CD14-positive monocyte (primary cell): ENCODE measurements around the gene ADAMTS10. TPM values are rescaled to one million over a fixed set of nuclear protein-coding genes. Genes with fewer than 3 reads are reported as not detected.

Experiments used
- DNase-seq, 3 donors: peaks; one replicate each; pipeline ENCODE4 v3.0.0-alpha.2; 2011 to 2022
- H2AFZ ChIP-seq: 2 replicates; pipeline ENCODE4 v1.6.0; 2012; ENCODE audit warnings: mild to moderate bottlenecking, low read depth, low read length, inconsistent platforms; ENCODE audit not compliant: insufficient read depth, poor library complexity, severe bottlenecking
- H3K27ac ChIP-seq, 2 donors: 1 replicate in 1 of 2; 2 replicates in 1 of 2; pipeline ENCODE4 v1.5.1; 2012 to 2013; ENCODE audit warnings: low read length in 2 of 2, control low read depth in 1 of 2, inconsistent platforms in 1 of 2, low read depth in 1 of 2, mild to moderate bottlenecking in 1 of 2
- H3K27me3 ChIP-seq, 2 donors: one replicate each; pipeline versions ENCODE4 v1.6.0 to v1.6.1; 2011 to 2013; ENCODE audit warnings: low read length in 2 of 2; ENCODE audit not compliant: control insufficient read depth in 2 of 2, insufficient read depth in 2 of 2
- H3K36me3 ChIP-seq, 2 donors: replicated peaks in 1 of 2; 1 replicate in 1 of 2; 2 replicates in 1 of 2; pipeline versions ENCODE4 v1.5.1 to v1.6.1; 2012 to 2013; ENCODE audit warnings: low read length in 2 of 2, control low read depth in 1 of 2, inconsistent platforms in 1 of 2, mild to moderate bottlenecking in 1 of 2; ENCODE audit not compliant: insufficient read depth in 2 of 2, control insufficient read depth in 1 of 2
- H3K4me1 ChIP-seq, 2 donors: 1 replicate in 1 of 2; 2 replicates in 1 of 2; pipeline versions ENCODE4 v1.5.1 to v1.6.1; 2012 to 2013; ENCODE audit warnings: low read length in 2 of 2, control low read depth in 1 of 2, inconsistent platforms in 1 of 2, mild to moderate bottlenecking in 1 of 2, moderate library complexity in 1 of 2; ENCODE audit not compliant: insufficient read depth in 2 of 2, control insufficient read depth in 1 of 2
- H3K4me2 ChIP-seq: replicated peaks from 2 replicates; pipeline ENCODE3; 2012; ENCODE audit warnings: low read length, moderate library complexity, mild to moderate bottlenecking; ENCODE audit not compliant: poor library complexity, severe bottlenecking; ENCODE audit errors: extremely low read depth
- H3K4me3 ChIP-seq, 3 experiments: fragments of 200-600 bp in 1 of 3; sonication (generic) in 1 of 3; replicated peaks in 1 of 3; 1 replicate in 2 of 3; 2 replicates in 1 of 3; pipeline ENCODE4 v1.5.1; 2011 to 2013; ENCODE audit warnings: low read length in 3 of 3, mild to moderate bottlenecking in 3 of 3, control low read depth in 2 of 3, low read depth in 2 of 3, inconsistent platforms in 1 of 3, moderate library complexity in 1 of 3
- H3K79me2 ChIP-seq: 2 replicates; pipeline ENCODE4 v1.6.0; 2012; ENCODE audit warnings: mild to moderate bottlenecking, control low read depth, inconsistent platforms, low read length, moderate library complexity; ENCODE audit not compliant: insufficient read depth
- H3K9ac ChIP-seq: 2 replicates; pipeline ENCODE4 v1.6.0; 2017; ENCODE audit warnings: low read length, mild to moderate bottlenecking; ENCODE audit not compliant: insufficient read depth, poor library complexity, severe bottlenecking
- H3K9me3 ChIP-seq, 2 donors: replicated peaks in 1 of 2; 1 replicate in 1 of 2; 2 replicates in 1 of 2; pipeline versions ENCODE4 v1.5.1 to v1.6.1; 2012 to 2013; ENCODE audit warnings: low read length in 2 of 2, control low read depth in 1 of 2; ENCODE audit not compliant: control insufficient read depth in 1 of 2, insufficient read depth in 1 of 2
- H4K20me1 ChIP-seq: 2 replicates; pipeline ENCODE4 v1.6.0; 2012; ENCODE audit warnings: mild to moderate bottlenecking, low read length, control low read depth, moderate library complexity; ENCODE audit not compliant: insufficient read depth
- H3K27ac Mint-ChIP-seq, 7 donors: one replicate each; pipeline ENCODE4 v1.8.0; 2020; ENCODE audit warnings: mild to moderate bottlenecking in 7 of 7, mixed read lengths in 7 of 7, moderate library complexity in 6 of 7, inconsistent platforms in 2 of 7
- H3K27me3 Mint-ChIP-seq, 3 donors: one replicate each; pipeline ENCODE4 v1.8.0; 2021 to 2022; ENCODE audit warnings: low read depth in 3 of 3, mild to moderate bottlenecking in 3 of 3, mixed read lengths in 3 of 3, moderate library complexity in 3 of 3, inconsistent platforms in 1 of 3
- H3K36me3 Mint-ChIP-seq, 2 donors: one replicate each; pipeline ENCODE4 v1.8.0; 2020; ENCODE audit warnings: mixed read lengths in 2 of 2, inconsistent platforms in 1 of 2, mild to moderate bottlenecking in 1 of 2
- H3K4me1 Mint-ChIP-seq: one replicate; pipeline ENCODE4 v1.8.0; 2020; ENCODE audit warnings: mild to moderate bottlenecking, mixed read lengths
- H3K4me3 Mint-ChIP-seq, 2 donors: one replicate each; pipeline ENCODE4 v1.8.0; 2020; ENCODE audit warnings: mild to moderate bottlenecking in 2 of 2, mixed read lengths in 2 of 2, moderate library complexity in 1 of 2
- H3K9me3 Mint-ChIP-seq, 7 donors: one replicate each; pipeline ENCODE4 v1.8.0; 2020 to 2022; ENCODE audit warnings: mixed read lengths in 7 of 7, mild to moderate bottlenecking in 6 of 7, moderate library complexity in 6 of 7, inconsistent platforms in 2 of 7
- WGBS: methylation state at CpG from one replicate; pipeline ENCODE4 v1.1.5; 2013; ENCODE audit warnings: missing lambda C conversion rate; ENCODE audit not compliant: insufficient coverage; 5-methylcytosine and 5-hydroxymethylcytosine counted together
- intact Hi-C, 2 donors: fragments of 100-400 bp; cut with micrococcal nuclease; formaldehyde crosslinking; loops; one replicate each; pipeline versions ENCODE4 v1.15.0 to v1.15.1; 2023
- polyA plus RNA-seq, 3 donors: library from polyadenylated mRNA; depleted of rRNA in 1 of 3; unstranded in 2 of 3; stranded (reverse) in 1 of 3; fragments of 300-500 nt in 2 of 3; fragments of >200 nt in 1 of 3; fragmentation: Illumina TruSeq in 2 of 3; gene quantifications; 1 replicate in 2 of 3; 2 replicates in 1 of 3; pipeline ENCODE4 v1.2.3, GENCODE V29; 2012 to 2021
- TF ChIP-seq, protein P1 (sequence below): fragments of 200-600 bp; IDR thresholded peaks from one replicate; pipeline ENCODE4 v1.8.0; 2022; ENCODE audit warnings: antibody characterized with exemption, mild to moderate bottlenecking

ADAMTS10 gene
- polyA plus RNA-seq, 3 donors = 2.3 TPM; not detected in 2

DNA sequence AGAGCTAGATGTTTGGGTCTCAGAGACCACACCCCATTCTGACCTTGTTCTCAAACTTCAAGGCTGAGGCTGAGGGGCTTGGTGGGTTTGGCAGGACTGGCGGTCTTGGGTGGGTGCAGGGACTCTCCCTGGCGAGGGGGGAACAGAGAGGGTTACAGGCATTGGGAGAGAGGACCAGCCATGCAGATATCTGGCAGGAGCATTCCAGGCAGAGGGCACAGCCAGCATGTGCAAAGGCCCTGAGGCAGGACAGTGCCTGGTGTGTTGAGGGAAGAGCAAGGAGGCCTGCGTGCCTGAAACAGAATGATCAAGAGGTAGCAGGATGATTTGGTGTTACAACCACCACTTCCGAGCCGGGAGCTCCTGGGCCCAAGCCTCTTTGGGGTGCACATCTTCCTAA lies 47.4 kb upstream of the ADAMTS10 start:
- TF ChIP-seq, protein P1, sequence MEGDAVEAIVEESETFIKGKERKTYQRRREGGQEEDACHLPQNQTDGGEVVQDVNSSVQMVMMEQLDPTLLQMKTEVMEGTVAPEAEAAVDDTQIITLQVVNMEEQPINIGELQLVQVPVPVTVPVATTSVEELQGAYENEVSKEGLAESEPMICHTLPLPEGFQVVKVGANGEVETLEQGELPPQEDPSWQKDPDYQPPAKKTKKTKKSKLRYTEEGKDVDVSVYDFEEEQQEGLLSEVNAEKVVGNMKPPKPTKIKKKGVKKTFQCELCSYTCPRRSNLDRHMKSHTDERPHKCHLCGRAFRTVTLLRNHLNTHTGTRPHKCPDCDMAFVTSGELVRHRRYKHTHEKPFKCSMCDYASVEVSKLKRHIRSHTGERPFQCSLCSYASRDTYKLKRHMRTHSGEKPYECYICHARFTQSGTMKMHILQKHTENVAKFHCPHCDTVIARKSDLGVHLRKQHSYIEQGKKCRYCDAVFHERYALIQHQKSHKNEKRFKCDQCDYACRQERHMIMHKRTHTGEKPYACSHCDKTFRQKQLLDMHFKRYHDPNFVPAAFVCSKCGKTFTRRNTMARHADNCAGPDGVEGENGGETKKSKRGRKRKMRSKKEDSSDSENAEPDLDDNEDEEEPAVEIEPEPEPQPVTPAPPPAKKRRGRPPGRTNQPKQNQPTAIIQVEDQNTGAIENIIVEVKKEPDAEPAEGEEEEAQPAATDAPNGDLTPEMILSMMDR = no peak
- Histone ChIP-seq H3K9ac (no peak overlapping the region), H3K9me3 (no peaks in the 10 kb centered on the region), H3K4me2 (no peak overlapping the region), H2AFZ (no peak overlapping the region), H3K79me2 (no peaks in the 10 kb centered on the region), H3K36me3 (no peaks in the 10 kb centered on the region), H3K27ac (no peak overlapping the region), H3K4me3 (no peak overlapping the region), H4K20me1 (no peaks in the 10 kb centered on the region), H3K27me3 (no peaks in the 10 kb centered on the region), H3K4me1 (peaks cover 9 to 15% of the 10 kb centered on the region in 2 donors)
- peak overlapping the region in 1 of 7 donors; percentile 30 for H3K27ac Mint-ChIP-seq
- no peak overlapping the region for H3K4me3 Mint-ChIP-seq
- peaks cover 0 to 3% (median 2%) of the 10 kb centered on the region in 7 donors for H3K9me3 Mint-ChIP-seq
- H3K36me3 Mint-ChIP-seq = no peaks in the 10 kb centered on the region
- DNase-seq = no peak
- 100% methylated on average over 2 of the region's 5 CpGs for WGBS
- peaks cover 5 to 23% (median 10%) of the 10 kb centered on the region in 3 donors for H3K27me3 Mint-ChIP-seq
- intact Hi-C loops = no loop called here
- H3K4me1 Mint-ChIP-seq = peaks cover 12% of the 10 kb centered on the region

GRCh38 chr19:8655340-8655709 lies 44.8 kb upstream of the ADAMTS10 start:
- H3K9me3 Mint-ChIP-seq = peaks cover 0 to 1% (median 0%) of the 10 kb centered on the region in 7 donors
- H3K79me2 ChIP-seq = no peaks in the 10 kb centered on the region
- H3K27me3 Mint-ChIP-seq = peaks cover 5 to 17% (median 10%) of the 10 kb centered on the region in 3 donors
- no peak overlapping the region for H3K9ac ChIP-seq
- H3K36me3 ChIP-seq = no peaks in the 10 kb centered on the region
- no peaks in the 10 kb centered on the region for H3K9me3 ChIP-seq
- H3K4me1 ChIP-seq = peaks cover 21 to 35% of the 10 kb centered on the region in 2 donors
- DNase-seq = no peak
- H2AFZ ChIP-seq = no peak overlapping the region
- no peaks in the 10 kb centered on the region for H3K27me3 ChIP-seq
- peaks cover 28% of the 10 kb centered on the region for H3K4me1 Mint-ChIP-seq
- WGBS = 52% methylated on average over 12 of the region's 12 CpGs
- intact Hi-C loops = loop anchor here in 1 of 2 donors (2.0 kb wide), 1 partner anchor 39 kb away; no protein-coding TSS in a partner anchor
- no peak overlapping the region for H3K4me3 ChIP-seq
- H4K20me1 ChIP-seq = no peaks in the 10 kb centered on the region
- no peak overlapping the region for H3K4me2 ChIP-seq
- no peak overlapping the region for H3K27ac ChIP-seq
- peaks cover 0 to 2% of the 10 kb centered on the region in 2 donors for H3K36me3 Mint-ChIP-seq
- peak overlapping the region in 1 of 2 donors; percentile 17 for H3K4me3 Mint-ChIP-seq
- H3K27ac Mint-ChIP-seq = no peak overlapping the region
- TF ChIP-seq, protein P1 = no peak
